ELR (cell line): ENCODE measurements around the gene LPGAT1.
A peak's percentile ranks its signal among the peaks of the same experiment; 100 is the strongest.

Experiments
- DNase-seq: peaks from one replicate; pipeline ENCODE4 v3.0.0-alpha.2; 2015; ENCODE audit warnings: low read depth

LPGAT1 gene

GRCh38 chr1:211828584-211829342, 1.8 kb downstream of the LPGAT1 start:
- peak; percentile 20 for DNase-seq

GRCh38 chr1:211827051-211827450, 3.5 kb downstream of the LPGAT1 start:
- DNase-seq = no peak

GRCh38 chr1:211825980-211826379, 4.6 kb downstream of the LPGAT1 start:
- peak; percentile 82 for DNase-seq

- no peak for DNase-seq
Observed at GRCh38 chr1:211822677-211823407, 7.7 kb downstream of the LPGAT1 start.

GRCh38 chr1:211816586-211816985, 14.0 kb downstream of the LPGAT1 start:
- no peak for DNase-seq

- DNase-seq = no peak
Observed at GRCh38 chr1:211814313-211814712, 16.2 kb downstream of the LPGAT1 start.

- DNase-seq = no peak
Observed at GRCh38 chr1:211813590-211813989, 17.0 kb downstream of the LPGAT1 start.

GRCh38 chr1:211812584-211812983, 18.0 kb downstream of the LPGAT1 start:
- DNase-seq = no peak

- no peak for DNase-seq
Observed at GRCh38 chr1:211811848-211812247, 18.7 kb downstream of the LPGAT1 start.

GRCh38 chr1:211811126-211811525, 19.4 kb downstream of the LPGAT1 start:
- DNase-seq = no peak

- DNase-seq = no peak
Observed at GRCh38 chr1:211808475-211808874, 22.1 kb downstream of the LPGAT1 start.

GRCh38 chr1:211804915-211805314, 25.6 kb downstream of the LPGAT1 start:
- no peak for DNase-seq

GRCh38 chr1:211800925-211801607, 29.5 kb downstream of the LPGAT1 start:
- DNase-seq = no peak

GRCh38 chr1:211797994-211798393, 32.6 kb downstream of the LPGAT1 start:
- no peak for DNase-seq

GRCh38 chr1:211791979-211792378, 38.6 kb downstream of the LPGAT1 start:
- DNase-seq = no peak

GRCh38 chr1:211789641-211790464, 40.7 kb downstream of the LPGAT1 start:
- no peak for DNase-seq

- no peak for DNase-seq
Observed at GRCh38 chr1:211788626-211789025, 41.9 kb downstream of the LPGAT1 start.

GRCh38 chr1:211783897-211784296, 46.7 kb downstream of the LPGAT1 start:
- DNase-seq = no peak

GRCh38 chr1:211783266-211783665, 47.3 kb downstream of the LPGAT1 start:
- DNase-seq = no peak

- DNase-seq = no peak
Observed at GRCh38 chr1:211781260-211781659, 49.3 kb downstream of the LPGAT1 start.

GRCh38 chr1:211775170-211775569, 55.4 kb downstream of the LPGAT1 start:
- DNase-seq = no peak

GRCh38 chr1:211764701-211765100, 65.9 kb downstream of the LPGAT1 start:
- DNase-seq = no peak
